Activated CD4-positive, alpha-beta T cell treated with anti-CD3 and anti-CD28 coated beads, Interleukin-2, Interleukin-4, amounts not matched to agents 100 ng/mL and 50 ng/mL, durations not matched to agents 16 hours and 8 hours (primary cell): ENCODE data around the gene PHLPP2.

Source experiments
- DNase-seq: peaks from one replicate; pipeline ENCODE4 v3.0.0-alpha.2; 2020; ENCODE audit warnings: low spot score

PHLPP2 gene

DNA sequence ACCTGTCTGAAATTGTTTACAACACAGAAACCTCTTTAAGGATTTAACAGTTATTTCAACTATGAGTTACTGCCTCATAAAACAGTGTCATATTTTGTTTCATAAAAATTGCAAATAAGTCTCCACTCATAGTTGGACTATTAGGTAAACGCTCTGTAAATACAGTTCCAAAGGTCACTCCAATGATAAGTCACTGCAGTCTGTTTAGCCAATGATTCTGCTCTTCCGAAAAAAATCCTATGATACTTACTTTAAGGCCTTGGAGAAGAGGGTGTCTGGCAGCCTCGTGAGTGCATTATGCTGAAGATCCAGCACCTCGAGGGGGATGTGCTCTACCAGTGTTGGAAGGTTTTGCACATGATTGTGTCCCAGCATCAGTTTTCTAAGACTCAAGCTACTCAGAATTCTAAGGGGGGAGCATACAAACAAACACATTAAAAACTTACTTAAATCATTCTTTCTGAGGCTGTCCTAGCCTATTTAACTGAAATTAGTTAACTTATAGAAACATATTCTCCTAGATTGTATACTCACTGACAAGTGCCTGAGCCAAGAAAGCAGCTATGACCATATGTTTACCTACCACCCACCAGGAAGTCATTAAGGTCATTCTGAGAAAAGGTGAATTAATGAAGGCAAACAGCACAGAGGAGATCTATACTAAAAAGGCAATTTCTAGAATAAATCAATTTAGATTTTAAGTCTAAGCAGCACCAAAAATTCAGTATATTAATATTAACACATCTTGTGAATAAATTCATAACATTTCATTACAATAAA lies 57.4 kb downstream of the PHLPP2 start:
- no peak for DNase-seq

DNA sequence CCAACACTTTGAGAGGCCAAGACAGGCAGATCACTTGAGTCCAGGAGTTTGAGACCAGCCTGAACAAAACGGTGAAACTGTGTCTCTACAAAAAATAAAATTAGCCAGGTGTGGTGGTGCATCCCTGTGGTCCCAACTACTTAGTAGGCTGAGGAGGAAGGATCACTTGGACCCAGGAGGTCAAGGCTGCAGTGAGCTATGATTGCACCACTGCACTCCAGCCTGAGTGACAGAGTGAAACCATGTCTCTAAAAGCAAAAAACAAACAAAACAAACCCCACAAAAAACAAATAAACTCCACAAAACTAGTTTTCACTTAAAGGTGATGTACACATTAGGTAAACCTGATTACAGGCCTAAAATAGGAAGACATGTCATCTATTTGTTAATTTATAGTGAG lies 58.2 kb downstream of the PHLPP2 start:
- no peak for DNase-seq

DNA sequence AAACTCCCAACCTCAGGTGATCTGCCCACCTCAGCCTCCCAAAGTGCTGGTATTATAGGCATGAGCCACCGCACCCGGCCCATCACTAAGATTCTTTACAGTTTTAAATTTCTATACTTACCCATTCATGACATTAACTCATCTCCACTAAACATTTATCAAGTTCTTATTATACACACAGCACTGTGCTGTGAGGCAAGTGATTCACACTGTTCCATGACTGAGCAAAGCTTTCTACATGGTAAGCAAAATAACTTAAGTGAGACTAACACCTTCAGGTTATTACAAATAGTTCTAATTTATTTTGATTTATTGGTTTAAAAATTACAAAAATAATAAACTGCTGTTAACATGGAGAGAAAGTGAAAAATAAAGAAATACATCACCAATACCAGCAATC lies 65.0 kb downstream of the PHLPP2 start:
- DNase-seq: no peak

DNA sequence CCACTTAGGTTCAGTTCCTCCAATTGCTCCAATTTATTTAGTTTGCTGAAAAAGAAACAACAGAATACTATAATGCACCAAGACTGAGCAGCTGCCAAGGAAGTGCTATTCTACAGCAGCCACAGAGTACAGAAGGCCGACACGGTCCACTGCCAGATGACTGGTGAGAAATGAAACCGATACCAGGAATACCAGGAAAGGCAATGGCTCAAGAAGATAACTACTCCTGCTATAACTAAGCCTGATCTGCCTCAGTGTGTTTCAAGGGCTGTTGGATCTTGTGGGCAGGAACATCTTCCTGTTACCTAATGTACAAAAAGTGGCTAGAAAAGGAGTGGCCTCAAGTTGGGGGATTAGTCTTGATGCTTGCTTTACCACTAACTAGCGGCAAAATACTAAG lies 65.7 kb downstream of the PHLPP2 start:
- DNase-seq: no peak

DNA sequence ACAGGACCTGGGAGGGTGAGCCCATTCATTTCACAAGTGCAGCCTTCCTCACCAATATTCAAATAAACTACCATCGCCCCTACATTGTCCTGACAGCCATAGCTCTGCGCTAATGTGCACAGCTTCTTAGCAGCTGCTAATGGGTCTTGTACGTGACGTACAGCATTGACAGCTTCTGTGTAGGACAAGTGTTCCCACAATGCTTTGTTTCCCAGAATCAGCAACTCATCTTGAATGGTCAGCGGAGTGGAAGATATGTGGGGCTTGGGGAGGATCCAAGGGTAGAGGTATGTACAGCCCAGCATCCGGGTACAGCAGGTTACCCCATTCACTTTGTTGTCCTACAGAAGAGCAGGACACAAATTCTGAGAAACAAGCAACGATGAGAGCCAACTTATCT lies 74.8 kb downstream of the PHLPP2 start:
- no peak for DNase-seq

DNA sequence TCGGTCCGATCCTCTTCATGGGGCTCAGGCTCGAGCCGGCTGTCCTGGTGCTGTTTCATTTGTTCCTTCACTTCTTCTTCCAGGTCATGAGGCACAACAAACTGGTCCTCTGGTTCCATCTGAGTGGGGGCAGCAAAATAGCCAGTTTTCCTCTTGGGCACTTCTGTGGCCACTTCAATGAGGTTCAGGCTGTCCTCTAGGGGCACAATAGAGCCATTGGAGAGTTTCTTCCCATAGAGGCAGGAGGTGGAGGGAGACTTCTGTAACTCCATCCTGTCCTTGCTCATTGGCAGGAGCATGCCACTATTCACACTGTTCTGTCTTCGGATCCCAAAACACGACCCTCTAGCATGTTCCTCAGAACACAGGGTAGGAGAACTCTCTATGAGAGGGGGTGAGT lies 75.6 kb downstream of the PHLPP2 start:
- DNase-seq: no peak

DNA sequence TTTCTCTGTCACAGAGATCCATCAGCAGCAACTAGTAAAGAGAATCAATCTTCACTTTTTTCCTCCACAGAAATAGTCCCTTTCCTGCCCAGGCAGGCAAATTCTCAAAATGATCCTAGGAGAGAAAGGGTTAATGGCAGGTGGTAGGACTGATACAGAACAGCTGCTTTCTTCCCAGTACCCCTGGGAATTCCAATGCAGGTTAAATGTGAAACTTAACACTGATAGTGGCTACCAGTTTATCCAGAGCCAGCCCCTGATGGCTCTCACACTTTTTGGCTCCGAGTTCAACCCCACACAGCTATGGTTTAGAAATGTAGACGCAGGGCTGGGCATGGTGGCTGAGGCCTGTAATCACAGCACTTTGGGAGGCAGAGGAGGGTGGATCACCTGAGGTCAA lies 76.3 kb downstream of the PHLPP2 start:
- DNase-seq: no peak

DNA sequence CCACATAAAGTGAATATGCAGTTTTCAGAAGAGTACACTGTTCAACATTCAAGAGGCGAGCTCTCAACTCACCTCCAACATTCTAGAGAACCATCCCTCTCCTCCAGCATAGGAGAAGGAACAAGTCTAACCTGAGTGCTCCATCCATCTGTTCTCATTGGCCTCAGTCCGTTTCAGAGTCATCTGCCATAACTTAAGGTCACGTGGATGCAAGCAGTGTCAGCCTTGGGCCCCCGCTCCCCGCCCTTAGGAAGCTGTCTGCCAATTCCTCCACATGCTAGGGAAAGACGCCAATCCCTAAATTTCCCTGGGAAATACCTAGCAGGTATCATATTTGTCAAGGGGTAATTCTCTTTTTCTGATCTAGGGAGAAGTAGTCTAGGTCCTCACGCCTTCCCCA lies 77.1 kb downstream of the PHLPP2 start:
- no peak for DNase-seq

DNA sequence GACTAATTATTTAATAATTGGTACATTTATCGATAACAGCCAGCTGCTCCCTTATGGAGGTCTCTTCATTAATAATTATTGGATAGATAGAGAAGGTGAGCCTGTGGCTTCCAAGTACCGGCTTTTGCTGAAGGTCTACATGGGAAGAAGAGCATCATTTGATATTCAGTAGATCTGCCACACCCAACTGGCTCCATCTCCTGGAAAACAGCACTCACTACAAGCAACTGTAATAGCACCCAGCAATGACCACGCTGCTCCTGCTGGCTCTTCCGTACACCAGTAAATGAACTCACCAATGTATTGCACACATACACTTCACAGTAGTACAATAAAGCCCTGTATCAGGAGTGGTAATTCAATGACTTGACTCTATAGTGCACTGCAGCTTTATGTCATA lies 79.1 kb downstream of the PHLPP2 start:
- DNase-seq: peak; percentile 12

DNA sequence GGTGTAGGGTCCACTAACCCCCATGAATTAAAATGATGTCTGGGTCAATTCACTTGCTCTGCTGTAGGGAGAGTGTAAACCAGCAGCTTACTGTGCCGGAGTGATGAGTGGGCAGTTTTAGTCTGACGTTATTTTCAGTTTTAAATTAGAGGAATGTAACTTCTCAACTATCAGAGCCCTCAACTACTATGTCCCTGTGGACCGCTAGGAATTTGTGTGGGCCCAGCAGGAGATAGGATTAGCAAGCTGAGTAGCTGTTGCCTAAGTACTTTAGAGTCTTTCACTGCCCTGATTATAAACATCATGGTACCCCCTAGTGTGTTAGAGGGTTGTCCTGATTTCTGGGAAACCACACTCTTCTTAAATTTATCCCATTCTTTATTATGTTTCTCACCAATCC lies 87.1 kb downstream of the PHLPP2 start:
- no peak for DNase-seq

DNA sequence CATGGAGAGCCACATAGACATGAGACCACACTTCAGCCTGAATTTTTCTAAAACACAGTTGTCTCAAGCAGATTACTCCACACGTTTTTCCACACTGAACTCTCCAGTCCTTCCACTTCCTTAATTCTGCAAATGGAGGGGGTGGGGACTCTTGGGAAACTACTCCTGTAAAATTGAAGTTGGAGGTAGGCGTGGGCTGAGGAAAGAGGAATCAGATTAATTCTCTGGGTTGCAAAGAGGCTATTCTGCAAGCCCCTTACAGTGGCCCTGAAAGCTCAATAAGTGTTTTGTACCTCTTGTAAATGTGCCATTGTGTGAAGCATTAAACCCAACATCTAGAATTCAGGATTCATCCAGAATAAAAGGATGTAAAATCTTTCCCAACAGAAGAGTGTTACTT lies 88.9 kb downstream of the PHLPP2 start:
- no peak for DNase-seq

DNA sequence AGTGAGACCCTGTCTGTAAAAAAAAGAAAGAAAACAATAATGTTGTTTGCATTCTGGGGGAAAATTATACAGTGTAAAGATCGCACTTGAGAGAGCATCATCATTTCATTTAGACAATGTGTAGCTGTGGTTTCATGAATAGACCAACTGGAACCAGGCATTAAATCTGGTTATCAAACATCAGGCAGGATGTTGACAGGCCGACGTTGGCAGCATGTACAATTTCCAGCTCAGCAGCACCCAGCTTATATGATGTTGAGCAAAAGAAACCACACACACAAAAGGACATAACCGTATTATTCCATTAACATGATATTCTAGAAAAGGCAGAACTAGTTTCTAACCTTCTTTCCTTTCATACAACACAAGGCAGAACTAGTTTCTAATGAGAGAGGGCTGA lies 92.7 kb downstream of the PHLPP2 start:
- no peak for DNase-seq

DNA sequence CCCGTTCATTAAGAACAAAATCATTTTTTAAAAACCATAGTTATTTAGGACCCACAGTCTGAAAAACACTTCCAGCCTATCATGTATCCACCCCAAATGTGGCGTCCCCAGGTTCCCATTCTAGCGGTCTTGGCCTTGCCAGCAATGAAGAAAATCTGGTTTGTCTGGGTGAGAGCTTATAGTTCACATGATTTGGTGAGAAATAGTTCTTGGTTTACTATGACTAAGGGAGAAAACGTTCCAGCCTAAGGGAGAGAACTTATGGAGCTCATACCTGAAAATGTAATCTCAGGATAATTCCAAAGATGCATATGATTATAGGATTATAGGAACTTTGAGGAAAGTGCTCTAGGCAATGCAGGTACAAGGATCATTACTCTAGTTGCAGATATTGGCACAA lies 93.7 kb downstream of the PHLPP2 start:
- no peak for DNase-seq

DNA sequence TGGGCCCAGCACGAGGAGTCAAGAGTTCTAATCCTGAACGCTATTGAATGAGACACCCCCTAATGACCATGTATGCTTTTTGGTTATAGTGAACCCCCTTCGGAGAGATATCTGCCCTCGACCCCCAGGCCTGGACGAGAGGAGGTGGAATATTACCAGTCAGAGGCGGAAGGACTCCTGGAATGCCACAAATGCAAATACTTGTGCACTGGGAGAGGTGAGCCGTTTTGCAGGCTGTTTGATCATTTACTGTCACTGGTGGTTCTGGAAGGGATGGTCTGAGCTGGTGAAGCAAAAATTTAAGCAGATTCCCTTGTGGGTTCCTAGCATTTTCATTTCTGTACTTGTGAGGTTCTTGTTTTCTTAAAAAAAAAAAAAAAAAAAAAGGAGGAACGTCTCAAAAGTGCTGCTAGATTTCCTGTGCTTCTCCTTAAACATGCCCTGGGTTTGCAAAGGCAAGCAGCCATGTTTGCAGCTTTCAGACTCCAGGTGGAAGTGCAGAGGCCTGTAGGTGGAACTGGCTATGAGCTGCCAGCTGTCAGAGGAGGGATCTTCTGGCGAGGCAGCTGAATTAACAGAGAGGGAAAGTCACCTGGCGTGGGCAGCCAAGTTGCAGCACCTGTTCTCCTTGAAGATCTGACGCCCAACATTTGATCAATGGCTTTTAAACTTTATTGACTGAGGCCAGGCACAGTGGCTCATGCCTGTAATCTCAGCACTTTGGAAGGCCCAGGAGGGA lies 95.1 kb downstream of the PHLPP2 start:
- no peak for DNase-seq

DNA sequence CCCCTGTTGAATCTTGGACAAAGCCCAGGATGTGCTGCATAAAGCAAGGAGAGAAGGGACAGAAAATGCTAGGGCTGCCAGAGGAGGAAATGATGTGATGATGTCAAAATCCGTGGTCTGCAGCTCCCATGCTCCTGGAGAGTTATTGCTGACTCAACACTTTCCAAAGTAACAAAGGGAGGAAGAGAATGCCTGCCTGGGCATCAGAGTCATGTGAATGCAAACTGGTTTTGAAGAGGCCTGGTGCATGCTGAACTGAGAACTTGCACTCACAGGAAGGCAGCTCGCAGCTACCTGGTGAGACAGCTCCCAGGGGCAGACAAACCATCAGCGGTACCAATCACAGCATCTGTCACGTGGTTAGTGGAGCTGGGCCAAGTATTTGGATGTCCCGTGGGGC lies 95.7 kb downstream of the PHLPP2 start:
- no peak for DNase-seq

DNA sequence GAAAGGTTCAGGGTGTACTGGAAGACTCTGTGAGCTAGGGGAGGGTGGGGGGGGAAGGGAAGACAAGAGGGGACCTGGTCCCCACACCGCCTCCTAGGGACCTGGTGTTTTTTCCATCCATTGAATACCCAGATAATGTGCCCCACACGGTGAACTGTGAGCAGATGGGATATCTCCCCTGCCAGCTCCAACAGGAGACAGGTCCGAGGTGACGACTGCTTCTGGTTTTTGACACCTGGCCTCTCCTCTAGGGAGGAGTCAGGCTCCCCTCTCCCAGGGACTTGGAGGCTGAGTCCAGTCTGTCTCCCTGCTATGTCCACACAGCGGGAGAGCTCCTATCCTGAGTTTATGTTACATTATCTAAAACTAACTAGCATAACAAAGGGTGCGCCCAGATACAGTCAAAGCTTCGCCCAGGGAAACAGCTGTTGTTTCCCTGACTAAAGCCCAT lies 96.7 kb downstream of the PHLPP2 start:
- no peak for DNase-seq

DNA sequence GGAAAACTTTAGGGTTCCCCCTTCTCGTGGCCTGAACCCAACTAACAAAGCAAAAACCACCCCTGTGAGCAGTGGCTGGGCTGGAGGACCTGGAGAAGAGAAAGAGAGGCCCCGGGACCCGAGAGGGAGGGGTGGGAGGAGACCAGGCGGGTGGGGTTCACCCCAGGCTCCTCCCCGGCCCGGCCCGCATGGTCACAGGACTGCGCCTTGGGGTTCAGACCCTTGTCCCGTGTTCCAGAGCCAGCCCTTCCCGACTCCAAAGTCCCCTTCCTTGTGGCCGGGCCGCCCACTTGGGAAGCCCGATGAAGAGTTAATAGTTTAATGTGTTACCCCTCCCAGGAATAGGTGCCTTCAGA lies 97.7 kb downstream of the PHLPP2 start:
- no peak for DNase-seq

DNA sequence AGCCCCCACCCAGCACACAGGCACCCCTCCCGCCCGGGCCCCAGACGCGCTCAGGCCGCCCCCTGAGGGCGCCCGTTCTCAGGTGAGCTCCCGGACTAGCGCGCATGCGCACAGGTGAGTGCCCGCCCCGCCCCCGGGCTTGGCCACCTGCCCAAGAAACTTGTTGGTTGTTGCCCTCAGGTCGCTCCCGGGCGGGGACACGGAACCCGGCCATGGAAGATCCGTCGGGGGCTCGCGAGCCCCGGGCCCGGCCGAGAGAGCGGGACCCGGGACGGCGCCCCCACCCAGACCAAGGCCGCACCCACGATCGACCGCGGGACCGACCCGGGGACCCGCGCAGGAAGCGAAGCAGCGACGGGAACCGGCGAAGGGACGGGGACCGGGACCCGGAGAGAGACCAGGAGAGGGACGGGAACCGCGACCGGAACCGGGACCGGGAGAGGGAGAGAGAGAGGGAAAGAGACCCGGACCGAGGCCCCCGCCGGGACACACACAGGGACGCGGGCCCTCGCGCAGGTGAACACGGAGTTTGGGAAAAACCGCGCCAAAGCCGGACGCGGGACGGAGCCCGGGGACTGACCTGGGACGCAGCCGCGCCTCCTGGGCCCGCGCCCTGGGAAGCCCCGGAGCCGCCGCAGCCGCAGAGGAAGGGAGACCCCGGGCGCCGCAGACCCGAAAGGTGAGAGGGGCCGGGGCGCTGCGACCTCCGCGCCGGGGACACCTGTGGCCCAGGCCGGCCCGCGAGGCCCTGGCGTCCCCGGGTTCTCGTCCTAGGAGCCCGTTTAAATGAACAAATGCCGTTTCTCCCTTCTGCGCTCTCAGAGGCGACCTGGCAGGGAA lies 98.3 kb downstream of the PHLPP2 start, which contains the start of gene MARVELD3:
Gene MARVELD3, plus strand, starts transcription at position 167 of the 840 bp plus-strand sequence. Its CDS starts 46 bp downstream, at position 213.
- no peak for DNase-seq

DNA sequence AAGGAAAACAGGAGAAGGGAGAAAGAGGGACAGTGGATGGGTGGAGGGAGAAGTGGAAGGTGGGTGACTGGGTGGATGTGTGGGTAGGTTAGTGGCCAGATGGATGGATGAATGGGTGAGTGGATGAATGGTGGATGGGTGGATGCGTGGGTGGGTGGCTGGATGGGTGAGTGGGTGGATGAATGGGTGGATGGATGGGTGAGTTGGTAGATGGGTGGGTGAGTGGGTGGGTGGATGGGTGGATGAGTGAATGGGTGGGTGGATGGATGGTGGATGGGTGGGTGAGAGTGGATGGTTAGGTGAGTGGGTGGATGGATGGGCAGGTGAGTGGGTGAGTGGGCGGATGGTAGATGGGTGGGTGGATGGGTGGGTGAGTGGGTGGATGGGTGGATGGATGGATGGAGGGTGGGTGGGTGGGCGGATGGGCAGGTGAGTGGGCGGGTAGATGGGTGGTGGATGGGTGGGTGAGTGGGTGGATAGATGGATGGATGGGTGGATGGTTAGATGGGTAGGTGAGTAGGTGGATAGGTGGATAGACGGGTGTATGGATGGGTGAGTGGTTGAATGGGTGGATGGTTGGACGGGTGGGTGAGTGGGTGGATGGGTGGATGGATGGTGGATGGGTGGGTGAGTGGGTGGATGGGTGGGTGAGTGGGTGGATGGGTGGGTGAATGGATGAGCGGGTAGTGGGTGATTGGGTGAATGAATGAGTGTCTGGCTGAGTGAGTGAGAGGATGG lies 99.2 kb downstream of the PHLPP2 start:
- no peak for DNase-seq

DNA sequence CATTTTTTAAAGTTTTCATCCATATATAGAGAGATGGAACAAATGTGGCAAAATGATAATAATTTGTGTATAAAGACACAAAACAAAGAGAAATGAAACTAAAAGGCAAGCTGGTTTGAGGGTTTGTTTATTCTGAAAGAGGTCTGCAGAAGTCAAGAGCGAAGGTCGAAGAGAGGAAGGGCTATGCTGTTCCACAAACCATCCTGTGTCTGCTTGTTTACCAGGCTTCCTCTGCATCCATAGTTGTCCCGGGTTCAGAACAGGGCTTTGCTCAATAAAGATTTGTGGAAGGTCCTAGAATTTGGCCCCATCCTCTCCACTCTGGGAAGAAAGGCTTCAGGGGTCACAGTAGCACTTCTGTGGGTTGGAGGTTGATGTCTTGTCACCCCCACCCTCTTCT lies 100.9 kb downstream of the PHLPP2 start:
- no peak for DNase-seq

DNA sequence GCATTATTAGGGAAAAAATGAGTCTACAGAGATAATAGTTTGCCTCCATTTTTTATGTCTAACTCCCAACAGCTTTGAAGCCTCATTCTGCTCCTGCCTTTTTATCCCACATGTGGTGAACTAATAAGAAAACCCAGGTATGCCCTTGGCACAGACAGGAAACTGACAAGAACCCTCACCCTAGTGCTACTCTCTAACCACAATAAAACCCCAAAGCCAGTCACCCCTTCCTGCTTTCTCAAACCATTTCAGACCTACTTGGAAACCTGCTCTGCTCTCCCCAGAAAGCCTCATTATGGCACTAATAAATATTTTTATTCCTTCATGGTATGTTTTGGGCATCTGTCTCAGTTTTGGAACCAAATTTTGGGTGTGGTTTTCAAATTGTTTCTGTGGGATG lies 102.4 kb downstream of the PHLPP2 start:
- peak; percentile 43 for DNase-seq

DNA sequence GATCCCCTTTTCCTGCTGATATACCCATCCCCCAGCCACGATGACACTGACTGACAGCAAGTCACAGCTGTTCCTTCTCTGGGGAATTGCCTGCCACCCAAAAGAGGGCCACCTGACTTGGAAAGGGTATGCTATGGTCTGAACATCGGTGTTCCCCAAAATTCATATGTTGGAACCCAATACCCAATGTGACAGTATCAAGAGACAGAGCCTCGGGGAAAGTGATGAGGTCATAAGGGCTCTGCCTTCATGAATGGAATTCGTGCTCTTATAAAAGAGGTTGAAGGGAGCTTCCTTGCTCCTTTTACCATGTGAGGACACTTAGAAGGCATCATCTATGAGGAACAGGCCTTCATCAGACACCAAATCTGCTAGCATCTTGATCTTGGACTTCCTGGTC lies 106.1 kb downstream of the PHLPP2 start:
- no peak for DNase-seq
